Ishikawa (cell line): ENCODE results near the gene ELOB.

Experiments
- TAF1 ChIP-seq: IDR thresholded peaks from 2 replicates; pipeline ENCODE4 v1.6.1; 2012; ENCODE audit warnings: low read depth, mild to moderate bottlenecking
- TF ChIP-seq, protein P1 (sequence below): IDR thresholded peaks from 2 replicates; pipeline ENCODE4 v1.6.1; 2012; ENCODE audit warnings: low read depth, mild to moderate bottlenecking

DNA sequence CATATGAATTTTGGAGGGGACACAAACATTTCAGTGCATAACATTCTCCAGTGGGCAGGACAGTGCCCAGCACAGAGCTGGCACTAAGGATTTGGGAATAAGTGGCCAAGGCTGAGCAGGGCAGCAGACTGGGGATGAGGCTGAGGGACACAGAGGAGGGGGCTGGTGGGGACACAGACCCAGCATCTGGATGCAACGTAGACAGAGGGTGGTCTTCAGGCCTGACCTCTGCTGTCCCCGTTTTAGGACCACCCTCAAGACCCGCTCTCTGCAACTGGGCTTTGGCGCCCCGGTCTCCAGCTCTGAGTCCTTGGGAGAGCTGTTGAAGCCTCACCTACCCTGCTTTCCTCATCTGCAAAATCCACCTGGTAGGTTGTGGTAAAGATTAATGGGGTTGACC lies 13.6 kb upstream of the ELOB start:
- no peak for TF ChIP-seq TAF1
- TF ChIP-seq, protein P1, sequence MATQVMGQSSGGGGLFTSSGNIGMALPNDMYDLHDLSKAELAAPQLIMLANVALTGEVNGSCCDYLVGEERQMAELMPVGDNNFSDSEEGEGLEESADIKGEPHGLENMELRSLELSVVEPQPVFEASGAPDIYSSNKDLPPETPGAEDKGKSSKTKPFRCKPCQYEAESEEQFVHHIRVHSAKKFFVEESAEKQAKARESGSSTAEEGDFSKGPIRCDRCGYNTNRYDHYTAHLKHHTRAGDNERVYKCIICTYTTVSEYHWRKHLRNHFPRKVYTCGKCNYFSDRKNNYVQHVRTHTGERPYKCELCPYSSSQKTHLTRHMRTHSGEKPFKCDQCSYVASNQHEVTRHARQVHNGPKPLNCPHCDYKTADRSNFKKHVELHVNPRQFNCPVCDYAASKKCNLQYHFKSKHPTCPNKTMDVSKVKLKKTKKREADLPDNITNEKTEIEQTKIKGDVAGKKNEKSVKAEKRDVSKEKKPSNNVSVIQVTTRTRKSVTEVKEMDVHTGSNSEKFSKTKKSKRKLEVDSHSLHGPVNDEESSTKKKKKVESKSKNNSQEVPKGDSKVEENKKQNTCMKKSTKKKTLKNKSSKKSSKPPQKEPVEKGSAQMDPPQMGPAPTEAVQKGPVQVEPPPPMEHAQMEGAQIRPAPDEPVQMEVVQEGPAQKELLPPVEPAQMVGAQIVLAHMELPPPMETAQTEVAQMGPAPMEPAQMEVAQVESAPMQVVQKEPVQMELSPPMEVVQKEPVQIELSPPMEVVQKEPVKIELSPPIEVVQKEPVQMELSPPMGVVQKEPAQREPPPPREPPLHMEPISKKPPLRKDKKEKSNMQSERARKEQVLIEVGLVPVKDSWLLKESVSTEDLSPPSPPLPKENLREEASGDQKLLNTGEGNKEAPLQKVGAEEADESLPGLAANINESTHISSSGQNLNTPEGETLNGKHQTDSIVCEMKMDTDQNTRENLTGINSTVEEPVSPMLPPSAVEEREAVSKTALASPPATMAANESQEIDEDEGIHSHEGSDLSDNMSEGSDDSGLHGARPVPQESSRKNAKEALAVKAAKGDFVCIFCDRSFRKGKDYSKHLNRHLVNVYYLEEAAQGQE, result no peak
